ENCODE measurements around the gene DGCR8. TPM values are rescaled to one million over a fixed set of nuclear protein-coding genes. Genes with fewer than 3 reads are reported as not detected.

Gene DGCR8
- polyA plus RNA-seq, 3 donors from 2014 or later: 0.83 to 5.4 (median 1.4) TPM

DNA sequence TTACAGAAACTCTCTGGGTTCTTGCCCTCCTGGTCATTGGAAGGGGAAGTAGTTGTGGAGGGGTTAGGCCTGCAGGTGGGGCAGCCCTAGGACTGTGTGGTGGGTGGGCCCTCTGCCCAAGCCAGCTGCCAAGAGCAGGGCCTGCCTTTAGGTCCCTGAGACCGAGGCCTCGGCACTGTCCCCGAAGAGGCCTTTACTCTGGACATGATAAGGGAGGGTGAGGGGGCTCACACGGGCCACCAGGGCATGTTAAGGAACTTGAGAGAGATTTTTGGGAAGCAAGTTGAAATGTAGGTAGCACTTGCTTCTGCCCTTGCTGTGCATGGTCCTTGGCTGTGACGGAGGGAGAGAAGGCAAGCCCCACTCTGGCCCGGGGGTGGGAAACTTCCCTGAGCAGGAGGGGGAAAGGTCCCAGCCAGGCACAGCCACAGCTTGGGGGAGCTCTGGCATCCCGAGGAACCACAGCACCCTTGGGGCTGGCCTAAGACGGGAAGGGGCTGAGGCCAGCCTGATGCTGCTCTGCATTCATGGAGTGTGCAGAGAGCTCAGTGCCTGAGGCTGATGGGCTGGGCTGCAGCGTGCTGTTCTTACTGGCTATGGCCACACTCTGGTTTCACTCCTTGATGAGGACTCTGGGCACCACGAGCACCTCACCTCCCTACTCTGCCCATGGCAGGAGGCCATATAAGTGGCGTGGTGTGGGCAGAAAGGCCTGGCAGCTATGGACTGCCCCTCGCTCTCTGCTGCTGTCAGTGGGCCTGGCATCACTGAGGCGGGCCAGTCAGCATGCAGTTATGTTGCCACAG lies 28.1 kb downstream of the DGCR8 start:
- Mint-ChIP-seq H3K4me1 (peaks cover 5 to 21% of the 10 kb centered on the region in 2 donors), H3K36me3 (peaks cover 0 to 9% (median 5%) of the 10 kb centered on the region in 3 donors), H3K27ac (peak overlapping the region in 1 of 6 donors; percentile 12), H3K9me3 (no peaks in the 10 kb centered on the region), H3K27me3 (ENCODE audit: low read depth in 3 of 3) (peaks cover 0 to 2% (median 0%) of the 10 kb centered on the region in 3 donors), H3K4me3 (peak overlapping the region in 1 of 5 donors; percentile 44)
- DNase-seq: no peak

- DNase-seq: no peak
- Mint-ChIP-seq H3K27ac (peak overlapping the region in 2 of 6 donors; percentile 12 to 46), H3K36me3 (peaks cover 0 to 9% (median 5%) of the 10 kb centered on the region in 3 donors), H3K9me3 (no peaks in the 10 kb centered on the region), H3K27me3 (ENCODE audit: low read depth in 3 of 3) (peaks cover 0 to 2% (median 0%) of the 10 kb centered on the region in 3 donors), H3K4me3 (peak overlapping the region in 1 of 5 donors; percentile 44), H3K4me1 (peaks cover 6 to 21% of the 10 kb centered on the region in 2 donors)
Observed at GRCh38 chr22:20108757-20109230, 28.8 kb downstream of the DGCR8 start.

- Mint-ChIP-seq H3K4me3 (no peak overlapping the region), H3K27me3 (ENCODE audit: low read depth in 3 of 3) (peaks cover 0 to 2% (median 0%) of the 10 kb centered on the region in 3 donors), H3K4me1 (peaks cover 10 to 21% of the 10 kb centered on the region in 2 donors), H3K36me3 (peaks cover 0 to 9% (median 8%) of the 10 kb centered on the region in 3 donors), H3K27ac (peak overlapping the region in 1 of 6 donors; percentile 81), H3K9me3 (no peaks in the 10 kb centered on the region)
- no peak for DNase-seq
Observed at GRCh38 chr22:20109411-20110358, 29.6 kb downstream of the DGCR8 start.

GRCh38 chr22:20110359-20110985 lies 30.4 kb downstream of the DGCR8 start:
- peaks cover 15 to 26% of the 10 kb centered on the region in 2 donors for H3K4me1 Mint-ChIP-seq
- H3K27me3 Mint-ChIP-seq (ENCODE audit: low read depth in 3 of 3): peaks cover 0 to 5% (median 0%) of the 10 kb centered on the region in 3 donors
- no peaks in the 10 kb centered on the region for H3K9me3 Mint-ChIP-seq
- no peak for DNase-seq
- peaks cover 0 to 9% (median 8%) of the 10 kb centered on the region in 3 donors for H3K36me3 Mint-ChIP-seq
- peak overlapping the region in 4 of 6 donors; percentile 11 to 79 (median 47) for H3K27ac Mint-ChIP-seq
- H3K4me3 Mint-ChIP-seq: no peak overlapping the region

GRCh38 chr22:20111045-20111688 lies 31.1 kb downstream of the DGCR8 start:
- peak; percentile 34 to 48 (median 37) for DNase-seq
- Mint-ChIP-seq H3K27ac (peak overlapping the region in 5 of 6 donors; percentile 30 to 80 (median 73)), H3K9me3 (no peaks in the 10 kb centered on the region), H3K4me3 (peak overlapping the region in 1 of 5 donors; percentile 10), H3K4me1 (peaks cover 15 to 27% of the 10 kb centered on the region in 2 donors), H3K36me3 (peaks cover 0 to 9% (median 8%) of the 10 kb centered on the region in 3 donors), H3K27me3 (ENCODE audit: low read depth in 3 of 3) (peaks cover 0 to 5% (median 0%) of the 10 kb centered on the region in 3 donors)

DNA sequence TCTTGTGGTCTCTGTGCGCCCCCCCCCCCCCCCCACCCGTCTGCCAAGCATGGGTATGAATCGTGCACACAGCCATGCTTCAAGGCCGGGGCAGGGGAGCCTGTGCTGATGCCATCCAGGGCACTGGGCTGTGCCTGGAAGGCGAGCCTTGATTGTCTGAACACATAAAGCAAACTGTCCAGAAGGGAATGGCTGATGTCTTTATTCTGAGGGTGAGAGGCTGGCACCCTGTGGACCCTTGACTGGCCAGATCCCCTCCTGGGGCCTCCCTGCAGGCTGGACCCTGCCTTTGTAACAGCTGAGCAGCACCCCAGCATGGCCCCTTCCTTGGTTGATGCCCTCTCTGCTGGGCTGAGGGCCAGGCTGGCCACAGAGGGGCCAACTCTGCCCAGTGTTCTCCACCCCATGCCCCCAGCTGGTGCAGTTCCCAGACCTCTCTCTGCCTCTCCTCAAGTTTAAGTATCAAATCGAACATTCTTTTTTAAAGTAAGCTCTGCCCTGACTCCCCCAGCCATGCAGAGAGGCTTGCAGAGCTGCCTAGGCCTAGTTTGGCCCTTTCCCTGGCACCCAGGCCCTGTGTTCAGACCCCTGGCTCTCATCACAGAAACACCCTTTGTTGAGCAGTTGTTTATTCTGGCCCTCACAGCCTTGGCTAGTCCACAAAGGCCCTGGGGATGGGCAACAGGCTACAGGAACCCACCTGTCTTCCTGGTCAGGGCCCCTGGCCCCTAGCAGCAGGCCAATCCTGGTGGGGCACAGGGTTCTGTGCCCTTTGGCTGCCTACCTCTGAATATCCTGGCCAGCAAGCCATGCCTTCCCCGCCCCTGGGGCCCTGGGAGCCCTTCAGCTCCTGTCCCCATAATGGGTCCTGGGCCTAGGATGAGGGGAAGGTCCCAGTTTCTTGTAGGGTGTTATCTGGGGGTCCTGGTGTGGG lies 31.9 kb downstream of the DGCR8 start:
- no peaks in the 10 kb centered on the region for H3K9me3 Mint-ChIP-seq
- peaks cover 0 to 8% (median 5%) of the 10 kb centered on the region in 3 donors for H3K27me3 Mint-ChIP-seq (ENCODE audit: low read depth in 3 of 3)
- H3K27ac Mint-ChIP-seq: peak overlapping the region in 3 of 6 donors; percentile 73 to 80 (median 79)
- no peak overlapping the region for H3K4me3 Mint-ChIP-seq
- H3K4me1 Mint-ChIP-seq: peaks cover 17 to 32% of the 10 kb centered on the region in 2 donors
- H3K36me3 Mint-ChIP-seq: peaks cover 0 to 9% (median 8%) of the 10 kb centered on the region in 3 donors
- no peak for DNase-seq

DNA sequence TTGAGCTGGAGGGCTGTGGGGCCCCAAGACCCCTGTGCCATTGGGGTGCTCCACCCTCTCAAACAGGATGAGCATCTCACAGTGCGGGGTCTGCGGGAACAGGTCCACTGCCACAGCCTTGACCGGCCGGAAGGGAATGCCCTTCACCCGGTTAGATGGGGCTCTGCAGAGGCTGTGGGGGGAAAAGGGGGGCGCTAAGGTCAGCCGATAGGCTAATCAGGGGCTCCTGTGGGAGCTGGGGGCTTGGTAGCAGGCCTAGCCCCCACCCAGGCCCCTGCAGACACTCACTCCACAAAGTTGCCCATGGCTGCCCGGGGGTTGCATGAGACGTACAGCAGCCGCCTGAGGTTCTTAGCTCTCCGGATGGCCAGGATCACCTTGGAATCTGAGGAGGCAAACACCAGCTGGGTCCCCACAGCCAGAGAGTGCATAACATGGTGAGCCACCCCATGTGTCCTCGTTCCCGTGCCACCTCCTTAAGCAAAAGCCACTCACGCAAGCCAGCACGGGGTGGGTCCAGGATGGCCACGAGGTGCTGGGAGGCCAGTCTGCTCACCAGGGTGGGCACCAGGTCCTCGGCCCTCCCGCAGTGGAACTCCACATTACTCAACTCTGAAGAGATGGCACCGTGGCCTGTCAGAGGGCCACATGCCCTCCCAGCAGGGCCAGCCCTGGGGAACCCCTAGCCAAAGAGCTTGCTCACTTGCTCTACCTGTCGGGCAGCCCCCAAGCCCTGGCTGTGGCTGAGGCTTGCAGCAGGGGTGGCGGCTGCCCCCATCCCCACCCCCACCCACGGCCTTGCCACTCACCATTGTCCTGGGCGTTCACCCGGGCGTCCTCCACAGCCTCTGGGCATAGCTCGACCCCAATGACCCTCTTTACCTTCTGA lies 32.8 kb downstream of the DGCR8 start:
- H3K4me1 Mint-ChIP-seq: peaks cover 19 to 32% of the 10 kb centered on the region in 2 donors
- peaks cover 0 to 5% (median 3%) of the 10 kb centered on the region in 3 donors for H3K36me3 Mint-ChIP-seq
- H3K9me3 Mint-ChIP-seq: no peaks in the 10 kb centered on the region
- H3K27ac Mint-ChIP-seq: no peak overlapping the region
- H3K27me3 Mint-ChIP-seq (ENCODE audit: low read depth in 3 of 3): peaks cover 3 to 12% (median 7%) of the 10 kb centered on the region in 3 donors
- H3K4me3 Mint-ChIP-seq: no peak overlapping the region
- no peak for DNase-seq

- no peak overlapping the region for H3K4me3 Mint-ChIP-seq
- H3K27ac Mint-ChIP-seq: peak overlapping the region in 2 of 6 donors; percentile 29 to 53
- H3K4me1 Mint-ChIP-seq: peaks cover 27 to 41% of the 10 kb centered on the region in 2 donors
- H3K9me3 Mint-ChIP-seq: no peaks in the 10 kb centered on the region
- no peak for DNase-seq
- H3K27me3 Mint-ChIP-seq (ENCODE audit: low read depth in 3 of 3): peaks cover 3 to 14% (median 7%) of the 10 kb centered on the region in 3 donors
- H3K36me3 Mint-ChIP-seq: peaks cover 0 to 3% (median 1%) of the 10 kb centered on the region in 3 donors
Observed at GRCh38 chr22:20113551-20114310, 33.7 kb downstream of the DGCR8 start.

DNA sequence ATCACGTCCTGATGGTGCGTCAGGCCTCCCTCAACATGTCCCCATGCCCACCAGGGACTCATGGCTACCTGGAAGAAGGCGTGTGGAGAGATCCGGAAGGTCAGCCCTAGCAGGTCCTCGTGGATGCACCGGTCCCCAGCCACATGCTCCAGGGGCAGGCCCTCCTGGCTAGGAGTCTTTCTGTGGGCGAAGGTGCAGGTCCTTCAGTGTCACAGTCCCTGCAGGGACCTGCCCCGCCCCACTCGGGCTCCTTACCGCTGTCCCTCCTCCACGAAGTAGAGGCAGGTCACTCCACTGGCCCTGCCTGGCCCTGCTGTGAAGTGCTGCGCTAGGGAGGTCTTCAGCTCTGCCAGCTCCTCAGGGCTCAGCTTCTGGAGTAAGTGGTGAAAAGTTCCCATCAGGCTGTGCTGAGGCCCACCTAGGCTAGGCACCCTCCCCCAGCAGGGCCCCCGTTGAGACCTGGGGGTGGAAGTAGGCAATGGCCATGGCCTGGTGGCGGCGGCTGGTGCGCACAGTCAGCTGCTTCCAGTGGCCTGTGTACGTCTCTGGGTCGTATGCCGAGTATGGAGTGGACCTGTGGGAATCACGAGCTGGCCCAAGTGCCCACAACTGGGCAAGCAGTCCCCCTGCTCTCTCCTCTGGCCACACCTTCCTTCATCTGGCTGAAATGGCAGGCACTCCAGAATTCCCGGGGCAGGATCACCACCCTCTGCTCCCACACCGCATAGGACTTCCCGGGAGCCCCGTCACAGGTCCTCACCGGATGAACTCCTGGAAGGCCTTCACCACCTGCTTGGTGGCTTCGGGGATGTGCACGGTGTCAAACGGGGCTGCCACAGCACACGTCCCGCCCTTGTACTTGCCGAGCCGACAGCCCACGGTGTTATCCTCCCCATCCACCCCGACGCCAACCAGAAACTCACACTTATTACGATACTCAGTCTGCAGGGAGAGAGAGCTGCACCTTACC lies 34.8 kb downstream of the DGCR8 start:
- Mint-ChIP-seq H3K27ac (peak overlapping the region; percentile 37 to 83 (median 61)), H3K36me3 (peaks cover 0 to 5% (median 3%) of the 10 kb centered on the region in 3 donors), H3K4me1 (peaks cover 35 to 46% of the 10 kb centered on the region in 2 donors), H3K9me3 (no peaks in the 10 kb centered on the region), H3K4me3 (peak overlapping the region; percentile 40 to 73 (median 60)), H3K27me3 (ENCODE audit: low read depth in 3 of 3) (peaks cover 3 to 17% (median 11%) of the 10 kb centered on the region in 3 donors)
- DNase-seq: no peak
